Embryonic facial prominence (tissue), 1 donor: ENCODE results near the gene GLDN.
"Not testable (repeated sequence)": the region's sequence is repeated elsewhere in the genome, so short reads cannot be mapped to it uniquely, and the experiment has no call there.

Experiments used
- DNase-seq: peaks from one replicate; pipeline ENCODE4 v3.0.0-alpha.2; 2016; ENCODE audit errors: extremely low spot score

Gene GLDN

GRCh38 chr15:51444807-51445206 is 103.4 kb downstream of the GLDN start:
- no peak for DNase-seq

GRCh38 chr15:51446029-51446744 is 104.7 kb downstream of the GLDN start:
- not testable (repeated sequence) for DNase-seq

GRCh38 chr15:51447855-51448621 is 106.6 kb downstream of the GLDN start:
- DNase-seq: no peak

- no peak for DNase-seq
These were observed 107.4 kb downstream of the GLDN start for GRCh38 chr15:51448622-51449399.

GRCh38 chr15:51450001-51450400 is 108.5 kb downstream of the GLDN start:
- DNase-seq: no peak
